Astrocyte (in vitro differentiated cells and primary cell): ENCODE measurements around the gene CIITA. TPM values are rescaled to one million over a fixed set of nuclear protein-coding genes. Genes with fewer than 3 reads are reported as not detected.

Experiments
- DNase-seq: peaks from one replicate; pipeline ENCODE4 v3.0.0-alpha.2; 2010; ENCODE audit warnings: low read depth
- FAIRE-seq: peaks from 2 replicates; lab custom pipeline; 2011; peaks lifted over from hg19 to GRCh38; lab: Jason Lieb, UNC
- H2AFZ ChIP-seq: 2 replicates; pipeline ENCODE4 v1.6.0; 2012; ENCODE audit warnings: low read depth, low read length, inconsistent platforms
- H3K27ac ChIP-seq: 2 replicates; pipeline ENCODE4 v1.5.1; 2011; ENCODE audit warnings: low read depth, low read length, inconsistent platforms
- H3K27me3 ChIP-seq: 2 replicates; pipeline ENCODE4 v1.6.0; 2011; ENCODE audit warnings: low read length, inconsistent platforms; ENCODE audit not compliant: insufficient read depth
- H3K36me3 ChIP-seq: 2 replicates; pipeline ENCODE4 v1.5.1; 2011; ENCODE audit warnings: low read length, inconsistent platforms; ENCODE audit not compliant: insufficient read depth
- H3K4me1 ChIP-seq: 2 replicates; pipeline ENCODE4 v1.5.1; 2011; ENCODE audit warnings: low read length, inconsistent platforms; ENCODE audit not compliant: insufficient read depth
- H3K4me2 ChIP-seq: 2 replicates; pipeline ENCODE4 v1.6.0; 2012; ENCODE audit warnings: low read length, inconsistent platforms
- H3K4me3 ChIP-seq: 2 replicates; pipeline ENCODE4 v1.5.1; 2011; ENCODE audit warnings: low read depth, mild to moderate bottlenecking, low read length, inconsistent platforms; ENCODE audit not compliant: insufficient read depth
- H3K79me2 ChIP-seq: 2 replicates; pipeline ENCODE4 v1.6.0; 2012; ENCODE audit warnings: mild to moderate bottlenecking, low read length, inconsistent platforms; ENCODE audit not compliant: insufficient read depth
- H3K9ac ChIP-seq: 2 replicates; pipeline ENCODE4 v1.6.0; 2012; ENCODE audit warnings: mild to moderate bottlenecking, low read length, inconsistent platforms
- H3K9me3 ChIP-seq: 2 replicates; pipeline ENCODE4 v1.5.1; 2012; ENCODE audit warnings: low read depth, mild to moderate bottlenecking, low read length, inconsistent platforms; ENCODE audit not compliant: insufficient read depth
- H4K20me1 ChIP-seq: 2 replicates; pipeline ENCODE4 v1.6.0; 2012; ENCODE audit warnings: low read length, inconsistent platforms; ENCODE audit not compliant: insufficient read depth
- H3K27ac Mint-ChIP-seq: one replicate; pipeline ENCODE4 v1.8.0; 2021; ENCODE audit warnings: mild to moderate bottlenecking, mixed read lengths; ENCODE audit not compliant: unreplicated experiment
- H3K27me3 Mint-ChIP-seq: one replicate; pipeline ENCODE4 v1.8.0; 2021; ENCODE audit warnings: low read depth, mixed read lengths; ENCODE audit not compliant: unreplicated experiment
- H3K36me3 Mint-ChIP-seq: one replicate; pipeline ENCODE4 v1.8.0; 2021; ENCODE audit warnings: low read depth, mixed read lengths; ENCODE audit not compliant: unreplicated experiment
- H3K4me1 Mint-ChIP-seq: one replicate; pipeline ENCODE4 v1.8.0; 2021; ENCODE audit warnings: low read depth, mixed read lengths; ENCODE audit not compliant: unreplicated experiment
- H3K4me3 Mint-ChIP-seq: one replicate; pipeline ENCODE4 v1.8.0; 2021; ENCODE audit warnings: mild to moderate bottlenecking, moderate library complexity, mixed read lengths; ENCODE audit not compliant: unreplicated experiment
- H3K9me3 Mint-ChIP-seq: one replicate; pipeline ENCODE4 v1.8.0; 2021; ENCODE audit warnings: mild to moderate bottlenecking, mixed read lengths; ENCODE audit not compliant: unreplicated experiment
- EZH2 ChIP-seq: IDR thresholded peaks from 2 replicates; pipeline ENCODE4 v1.6.1; 2012; ENCODE audit warnings: mild to moderate bottlenecking, low read length, inconsistent platforms; ENCODE audit not compliant: insufficient read depth
- total RNA-seq: library from RNA; stranded (reverse); gene quantifications from 2 replicates; pipeline ENCODE4 v1.2.1, GENCODE V29; 2021
- TF ChIP-seq, protein P1 (sequence below): IDR thresholded peaks from 2 replicates; pipeline ENCODE4 v1.5.1; 2011; ENCODE audit warnings: low read depth, mild to moderate bottlenecking, inconsistent platforms, low read length, moderate library complexity; ENCODE audit not compliant: insufficient read depth

CIITA gene
- total RNA-seq, 1 donor from 2014 or later = not detected

DNA sequence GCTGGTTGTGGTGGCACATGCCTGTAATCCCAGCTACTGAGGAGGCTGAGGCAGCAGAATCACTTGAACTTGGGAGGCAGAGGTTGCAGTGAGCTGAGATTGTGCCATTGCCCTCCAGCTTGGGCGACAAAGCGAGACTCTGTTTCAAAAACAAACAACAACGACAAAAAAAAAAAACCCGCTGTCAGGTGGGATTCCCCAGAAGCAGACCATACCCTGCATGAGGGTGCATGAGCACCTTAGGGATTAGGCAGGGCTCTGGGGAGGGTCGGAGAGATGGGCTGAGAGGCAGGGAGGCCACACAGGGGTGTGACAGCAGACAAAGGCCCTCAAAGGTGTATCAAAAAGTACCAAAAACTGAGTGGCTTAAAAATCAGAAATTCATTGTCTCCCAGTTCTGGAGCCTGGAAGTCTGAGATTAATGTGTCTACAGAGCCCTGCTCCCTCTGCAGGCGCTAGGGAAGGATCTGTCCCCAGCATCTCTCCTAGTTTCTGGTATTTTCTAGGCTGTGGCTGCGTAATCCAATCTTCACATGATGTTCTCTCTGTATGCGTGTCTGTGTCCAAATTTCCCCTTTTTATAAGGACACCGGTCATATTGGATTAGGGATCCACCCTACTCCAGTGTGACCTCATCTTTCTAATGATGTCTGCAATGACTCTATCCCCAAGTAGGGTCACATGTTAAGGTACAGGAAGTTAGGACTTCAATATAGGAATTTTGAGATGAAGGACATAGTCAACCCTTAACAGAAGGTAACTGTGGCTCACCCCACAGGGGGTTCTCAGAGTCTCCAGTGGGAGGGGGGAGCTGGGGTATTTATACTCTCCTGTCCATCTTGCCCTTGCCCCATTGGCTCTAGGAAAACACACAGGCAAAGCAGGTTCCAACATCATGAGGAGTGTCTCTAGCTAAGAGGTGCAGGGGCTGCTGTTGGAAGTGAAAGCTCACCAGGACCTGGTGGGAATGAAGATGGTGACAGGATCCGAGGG, 44.8 kb upstream of the CIITA start:
- Histone ChIP-seq H3K27ac (no peak overlapping the region), H3K4me3 (no peak overlapping the region), H3K36me3 (no peaks in the 10 kb centered on the region), H4K20me1 (no peaks in the 10 kb centered on the region), H3K4me1 (peaks cover 20% of the 10 kb centered on the region), H3K9ac (no peak overlapping the region), H3K79me2 (no peaks in the 10 kb centered on the region), H3K27me3 (peaks cover 8% of the 10 kb centered on the region), H3K9me3 (no peaks in the 10 kb centered on the region), H3K4me2 (no peak overlapping the region), H2AFZ (no peak overlapping the region)
- H3K36me3 Mint-ChIP-seq = no peaks in the 10 kb centered on the region
- peaks cover 3% of the 10 kb centered on the region for H3K4me1 Mint-ChIP-seq
- H3K4me3 Mint-ChIP-seq = no peak overlapping the region
- no peak overlapping the region for H3K27ac Mint-ChIP-seq
- H3K9me3 Mint-ChIP-seq = no peaks in the 10 kb centered on the region
- FAIRE-seq (no peak), DNase-seq (no peak)
- peaks cover 25% of the 10 kb centered on the region for H3K27me3 Mint-ChIP-seq
- TF ChIP-seq, protein P1, sequence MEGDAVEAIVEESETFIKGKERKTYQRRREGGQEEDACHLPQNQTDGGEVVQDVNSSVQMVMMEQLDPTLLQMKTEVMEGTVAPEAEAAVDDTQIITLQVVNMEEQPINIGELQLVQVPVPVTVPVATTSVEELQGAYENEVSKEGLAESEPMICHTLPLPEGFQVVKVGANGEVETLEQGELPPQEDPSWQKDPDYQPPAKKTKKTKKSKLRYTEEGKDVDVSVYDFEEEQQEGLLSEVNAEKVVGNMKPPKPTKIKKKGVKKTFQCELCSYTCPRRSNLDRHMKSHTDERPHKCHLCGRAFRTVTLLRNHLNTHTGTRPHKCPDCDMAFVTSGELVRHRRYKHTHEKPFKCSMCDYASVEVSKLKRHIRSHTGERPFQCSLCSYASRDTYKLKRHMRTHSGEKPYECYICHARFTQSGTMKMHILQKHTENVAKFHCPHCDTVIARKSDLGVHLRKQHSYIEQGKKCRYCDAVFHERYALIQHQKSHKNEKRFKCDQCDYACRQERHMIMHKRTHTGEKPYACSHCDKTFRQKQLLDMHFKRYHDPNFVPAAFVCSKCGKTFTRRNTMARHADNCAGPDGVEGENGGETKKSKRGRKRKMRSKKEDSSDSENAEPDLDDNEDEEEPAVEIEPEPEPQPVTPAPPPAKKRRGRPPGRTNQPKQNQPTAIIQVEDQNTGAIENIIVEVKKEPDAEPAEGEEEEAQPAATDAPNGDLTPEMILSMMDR = no peak
- no peak for TF ChIP-seq EZH2

DNA sequence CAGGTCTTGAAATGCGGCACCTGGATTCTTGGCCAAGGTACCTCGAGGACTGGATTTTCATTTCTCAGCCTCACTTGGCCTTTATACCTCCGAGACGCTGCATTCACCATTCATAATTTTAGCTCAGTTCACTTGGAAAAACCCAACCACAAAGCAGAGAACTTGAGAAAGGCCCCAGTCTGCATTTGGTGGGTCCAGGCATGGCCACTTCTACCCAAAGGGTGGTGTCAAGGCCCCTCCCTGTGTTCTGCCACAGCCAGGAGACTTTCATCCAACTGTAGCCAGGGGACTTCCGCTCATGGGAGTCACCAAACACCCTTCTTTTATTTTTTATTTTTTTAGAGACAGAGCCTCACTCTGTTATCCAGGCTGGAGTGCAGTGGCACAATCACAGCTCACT, 43.7 kb upstream of the CIITA start:
- Histone ChIP-seq H3K27ac (no peak overlapping the region), H3K9me3 (no peaks in the 10 kb centered on the region), H4K20me1 (no peaks in the 10 kb centered on the region), H3K9ac (no peak overlapping the region), H2AFZ (no peak overlapping the region), H3K4me2 (no peak overlapping the region), H3K36me3 (no peaks in the 10 kb centered on the region), H3K4me1 (peaks cover 11% of the 10 kb centered on the region), H3K79me2 (no peaks in the 10 kb centered on the region), H3K4me3 (no peak overlapping the region), H3K27me3 (peaks cover 8% of the 10 kb centered on the region)
- Mint-ChIP-seq H3K27me3 (peaks cover 29% of the 10 kb centered on the region), H3K9me3 (peaks cover 1% of the 10 kb centered on the region), H3K27ac (no peak overlapping the region), H3K4me1 (peaks cover 3% of the 10 kb centered on the region), H3K4me3 (no peak overlapping the region), H3K36me3 (no peaks in the 10 kb centered on the region)
- TF ChIP-seq, protein P1 = no peak
- TF ChIP-seq EZH2 = no peak
- DNase-seq = no peak
- no peak for FAIRE-seq

DNA sequence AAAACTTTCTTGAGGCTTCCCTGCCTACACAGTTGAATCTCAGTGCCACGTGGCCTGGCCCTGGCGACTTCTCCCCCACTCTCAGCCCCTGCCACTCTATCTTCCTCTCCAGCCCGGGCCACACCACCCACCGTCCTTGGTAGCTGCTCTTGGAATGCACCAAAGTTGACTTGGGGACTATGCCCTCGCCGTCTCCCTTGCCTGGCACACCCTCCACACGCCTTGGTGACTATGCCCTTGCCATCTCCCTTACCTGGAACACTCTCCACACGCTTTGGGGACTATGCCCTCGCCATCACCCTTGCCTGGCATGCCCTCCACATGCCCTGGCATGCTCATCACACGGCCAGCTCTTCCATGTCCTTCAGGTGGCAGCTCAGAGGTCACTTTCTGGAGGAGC, 42.9 kb upstream of the CIITA start:
- no peaks in the 10 kb centered on the region for H3K79me2 ChIP-seq
- H3K4me1 ChIP-seq = peaks cover 2% of the 10 kb centered on the region
- H4K20me1 ChIP-seq = no peaks in the 10 kb centered on the region
- H3K9me3 Mint-ChIP-seq = peaks cover 1% of the 10 kb centered on the region
- no peak overlapping the region for H3K27ac Mint-ChIP-seq
- no peak overlapping the region for H2AFZ ChIP-seq
- TF ChIP-seq EZH2 = no peak
- TF ChIP-seq, protein P1 = no peak
- H3K4me3 ChIP-seq = no peak overlapping the region
- no peak overlapping the region for H3K4me2 ChIP-seq
- H3K9me3 ChIP-seq = no peaks in the 10 kb centered on the region
- no peak overlapping the region for H3K9ac ChIP-seq
- no peak overlapping the region for H3K27ac ChIP-seq
- no peak overlapping the region for H3K4me3 Mint-ChIP-seq
- H3K4me1 Mint-ChIP-seq = peaks cover 2% of the 10 kb centered on the region
- DNase-seq (no peak), FAIRE-seq (no peak)
- peaks cover 33% of the 10 kb centered on the region for H3K27me3 Mint-ChIP-seq
- H3K36me3 ChIP-seq = no peaks in the 10 kb centered on the region
- no peaks in the 10 kb centered on the region for H3K36me3 Mint-ChIP-seq
- H3K27me3 ChIP-seq = peaks cover 10% of the 10 kb centered on the region
